Osteocyte (in vitro differentiated cells): ENCODE data around the gene CTXND1. TPM values are rescaled to one million over a fixed set of nuclear protein-coding genes. Genes with fewer than 3 reads are reported as not detected.

Source experiments
- DNase-seq: peaks from one replicate; pipeline ENCODE4 v3.0.0; 2021; ENCODE audit warnings: mixed read lengths; ENCODE audit not compliant: unreplicated experiment; ENCODE audit errors: extremely low spot score
- H3K27ac Mint-ChIP-seq: one replicate; pipeline ENCODE4 v1.8.0; 2021; ENCODE audit warnings: mild to moderate bottlenecking, mixed read lengths; ENCODE audit not compliant: unreplicated experiment
- H3K27me3 Mint-ChIP-seq: one replicate; pipeline ENCODE4 v1.8.0; 2021; ENCODE audit warnings: mixed read lengths; ENCODE audit not compliant: unreplicated experiment
- H3K36me3 Mint-ChIP-seq: one replicate; pipeline ENCODE4 v1.8.0; 2021; ENCODE audit warnings: mixed read lengths; ENCODE audit not compliant: unreplicated experiment
- H3K4me1 Mint-ChIP-seq: one replicate; pipeline ENCODE4 v1.8.0; 2021; ENCODE audit warnings: mixed read lengths; ENCODE audit not compliant: unreplicated experiment
- H3K4me3 Mint-ChIP-seq: one replicate; pipeline ENCODE4 v1.8.0; 2021; ENCODE audit warnings: mild to moderate bottlenecking, moderate library complexity, mixed read lengths; ENCODE audit not compliant: unreplicated experiment
- H3K9me3 Mint-ChIP-seq: one replicate; pipeline ENCODE4 v1.8.0; 2021; ENCODE audit warnings: mixed read lengths; ENCODE audit not compliant: unreplicated experiment
- CTCF ChIP-seq: fragments of 200-600 bp; sonication (generic); IDR thresholded peaks from 2 replicates; pipeline ENCODE4 v1.5.0; 2021; ENCODE audit warnings: antibody characterized with exemption, mild to moderate bottlenecking, moderate library complexity
- total RNA-seq: library from RNA; stranded (reverse); gene quantifications from 2 replicates; pipeline ENCODE4 v1.2.1, GENCODE V29; 2021

Gene CTXND1
- total RNA-seq, 1 donor from 2014 or later, result 0.24 TPM

GRCh38 chr15:80228959-80229610, 22.9 kb downstream of the CTXND1 start:
- H3K4me3 Mint-ChIP-seq, result no peak overlapping the region
- no peak for DNase-seq
- peaks cover 5% of the 10 kb centered on the region for H3K9me3 Mint-ChIP-seq
- peaks cover 86% of the 10 kb centered on the region for H3K27me3 Mint-ChIP-seq
- no peak for TF ChIP-seq CTCF
- H3K36me3 Mint-ChIP-seq, result no peaks in the 10 kb centered on the region
- no peaks in the 10 kb centered on the region for H3K4me1 Mint-ChIP-seq
- H3K27ac Mint-ChIP-seq, result no peak overlapping the region

GRCh38 chr15:80219955-80220354, 32.1 kb downstream of the CTXND1 start:
- H3K27me3 Mint-ChIP-seq, result peaks cover 27% of the 10 kb centered on the region
- no peak for DNase-seq
- H3K9me3 Mint-ChIP-seq, result no peaks in the 10 kb centered on the region
- no peaks in the 10 kb centered on the region for H3K36me3 Mint-ChIP-seq
- no peak for TF ChIP-seq CTCF
- H3K4me3 Mint-ChIP-seq, result no peak overlapping the region
- H3K4me1 Mint-ChIP-seq, result no peaks in the 10 kb centered on the region
- H3K27ac Mint-ChIP-seq, result no peak overlapping the region

- no peak for DNase-seq
- Mint-ChIP-seq H3K9me3 (peaks cover 11% of the 10 kb centered on the region), H3K4me3 (no peak overlapping the region), H3K4me1 (no peaks in the 10 kb centered on the region), H3K36me3 (no peaks in the 10 kb centered on the region), H3K27me3 (peaks cover 33% of the 10 kb centered on the region), H3K27ac (no peak overlapping the region)
- TF ChIP-seq CTCF, result no peak
These were observed 34.6 kb downstream of the CTXND1 start for GRCh38 chr15:80217327-80217900.

- no peak overlapping the region for H3K27ac Mint-ChIP-seq
- DNase-seq, result no peak
- H3K9me3 Mint-ChIP-seq, result peaks cover 12% of the 10 kb centered on the region
- no peaks in the 10 kb centered on the region for H3K4me1 Mint-ChIP-seq
- H3K27me3 Mint-ChIP-seq, result peaks cover 33% of the 10 kb centered on the region
- no peak overlapping the region for H3K4me3 Mint-ChIP-seq
- no peaks in the 10 kb centered on the region for H3K36me3 Mint-ChIP-seq
- no peak for TF ChIP-seq CTCF
These were observed 35.1 kb downstream of the CTXND1 start for GRCh38 chr15:80216911-80217310.

GRCh38 chr15:80216141-80216540, 35.9 kb downstream of the CTXND1 start:
- Mint-ChIP-seq H3K4me1 (no peaks in the 10 kb centered on the region), H3K27ac (no peak overlapping the region), H3K4me3 (no peak overlapping the region), H3K36me3 (no peaks in the 10 kb centered on the region), H3K9me3 (peaks cover 12% of the 10 kb centered on the region), H3K27me3 (peaks cover 34% of the 10 kb centered on the region)
- no peak for TF ChIP-seq CTCF
- no peak for DNase-seq
